GM19025 (cell line): Measurements from ENCODE around the gene TMEM40.
"Not testable (repeated sequence)": the region's sequence is repeated elsewhere in the genome, so short reads cannot be mapped to it uniquely, and the experiment has no call there.

Experiments
- ATAC-seq: cut with Tn5 transposase; IDR thresholded peaks from one replicate; pipeline ENCODE4 v1.9.1; 2021; ENCODE audit warnings: mild to moderate bottlenecking, low read depth, moderate library complexity; ENCODE audit not compliant: unreplicated experiment

The TMEM40 gene

DNA sequence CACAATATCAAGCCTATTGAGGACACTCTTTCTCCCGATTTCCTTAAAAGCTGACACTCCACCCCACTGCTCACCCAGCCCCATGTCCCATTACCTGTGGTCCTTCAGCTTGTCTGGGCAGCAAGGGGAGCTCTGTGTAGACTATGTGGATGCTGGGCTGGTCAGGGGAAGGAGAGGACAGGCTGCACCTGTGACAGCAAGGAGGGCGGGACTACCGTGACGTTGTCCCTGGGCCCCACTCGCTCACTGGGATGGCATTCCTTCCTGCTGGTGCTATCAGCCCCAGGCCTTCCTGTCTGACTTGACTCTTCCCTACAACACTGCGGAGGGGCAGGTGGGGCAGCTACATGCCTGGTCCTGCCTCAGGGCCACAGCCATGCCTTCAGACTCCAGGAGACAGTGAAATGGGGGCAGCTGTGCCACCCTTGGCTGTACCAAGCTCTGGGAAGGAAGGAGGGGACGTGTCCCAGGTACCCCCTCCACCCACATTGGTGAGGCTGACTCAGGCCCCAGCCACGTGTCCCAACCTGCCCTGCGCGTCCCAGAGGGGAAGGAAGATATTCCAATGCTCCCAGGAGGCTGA is at the start of gene TMEM40:
Gene TMEM40 (minus strand): TSS at position 163 of the 583 bp plus-strand sequence. CDS start 9,427 bp downstream, outside the sequence.
- ATAC-seq: no peak

DNA sequence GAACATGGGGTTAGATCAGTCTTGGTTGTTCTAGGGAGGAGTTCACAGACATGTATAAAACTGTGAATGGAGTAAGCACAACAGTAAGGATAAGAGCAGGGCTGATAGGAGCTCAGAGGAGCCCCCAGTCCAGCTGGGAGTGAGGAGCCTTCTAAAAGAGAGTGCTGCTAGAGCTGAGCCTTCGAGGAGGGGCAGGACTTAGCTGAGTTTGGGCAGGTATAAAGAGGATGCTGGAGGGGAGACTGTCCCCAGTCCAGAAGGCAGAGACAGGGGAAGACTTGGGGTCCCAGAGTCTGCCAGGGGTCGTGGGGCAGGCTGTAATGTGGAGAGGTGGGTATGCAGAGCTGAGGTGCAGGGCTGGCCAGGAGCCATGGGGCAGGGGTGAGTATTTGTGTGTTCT is 49.5 kb upstream of the TMEM40 start:
- ATAC-seq: no peak

DNA sequence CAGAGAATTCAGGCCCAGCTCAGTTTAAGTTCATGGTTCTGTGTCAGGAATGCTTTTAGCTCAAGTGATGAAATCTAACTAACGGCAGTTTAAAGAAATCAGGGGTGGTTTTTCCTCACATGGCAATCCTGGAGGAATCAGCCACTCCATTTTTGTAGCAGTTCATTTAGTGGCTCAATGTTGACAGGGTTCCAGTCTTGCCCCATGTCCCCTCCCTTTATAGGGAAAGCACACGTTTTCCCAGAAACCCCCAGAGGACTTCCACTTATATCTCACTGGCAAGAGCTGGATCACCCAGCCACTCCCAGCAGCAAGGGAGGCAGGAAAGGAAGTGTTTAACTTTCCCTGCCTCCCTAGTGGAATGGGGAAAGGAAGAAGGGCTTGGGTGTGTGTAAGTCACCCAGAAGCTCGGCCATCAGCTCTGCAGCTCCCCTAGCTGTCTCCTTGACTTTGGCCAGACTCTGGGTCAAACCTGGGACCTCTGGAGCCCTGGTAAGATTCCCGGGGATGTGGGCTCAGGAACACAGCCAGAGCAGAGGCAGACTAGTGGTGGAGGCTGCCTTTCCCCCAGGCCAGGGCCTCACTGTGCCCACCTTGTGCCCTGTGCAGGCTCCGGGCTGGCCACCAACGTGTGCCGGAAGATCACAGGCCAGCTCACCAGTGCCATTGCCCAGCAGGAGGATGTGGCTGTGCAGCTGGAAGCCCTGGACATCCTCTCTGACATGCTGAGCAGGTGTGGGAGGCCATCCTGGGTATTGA is 48.7 kb upstream of the TMEM40 start:
- no peak for ATAC-seq

DNA sequence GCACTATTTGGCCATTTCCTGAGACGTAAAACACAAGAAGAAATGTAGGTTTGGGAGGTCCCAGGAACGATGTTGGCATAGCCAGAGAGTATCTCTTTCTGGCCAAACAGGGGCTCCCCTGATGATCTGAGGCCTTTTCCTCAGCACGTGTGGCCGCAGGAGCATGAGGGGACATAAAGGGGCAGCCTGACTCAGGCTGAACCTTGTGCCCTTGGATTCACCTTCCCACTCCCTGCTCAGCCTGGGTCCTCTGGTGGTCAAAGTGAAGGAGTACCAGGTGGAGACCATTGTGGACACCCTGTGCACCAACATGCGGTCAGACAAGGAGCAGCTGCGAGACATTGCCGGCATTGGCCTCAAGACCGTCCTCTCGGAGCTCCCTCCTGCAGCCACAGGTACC is 48.0 kb upstream of the TMEM40 start:
- no peak for ATAC-seq

GRCh38 chr3:12803371-12803770 is 44.3 kb upstream of the TMEM40 start:
- ATAC-seq: no peak

DNA sequence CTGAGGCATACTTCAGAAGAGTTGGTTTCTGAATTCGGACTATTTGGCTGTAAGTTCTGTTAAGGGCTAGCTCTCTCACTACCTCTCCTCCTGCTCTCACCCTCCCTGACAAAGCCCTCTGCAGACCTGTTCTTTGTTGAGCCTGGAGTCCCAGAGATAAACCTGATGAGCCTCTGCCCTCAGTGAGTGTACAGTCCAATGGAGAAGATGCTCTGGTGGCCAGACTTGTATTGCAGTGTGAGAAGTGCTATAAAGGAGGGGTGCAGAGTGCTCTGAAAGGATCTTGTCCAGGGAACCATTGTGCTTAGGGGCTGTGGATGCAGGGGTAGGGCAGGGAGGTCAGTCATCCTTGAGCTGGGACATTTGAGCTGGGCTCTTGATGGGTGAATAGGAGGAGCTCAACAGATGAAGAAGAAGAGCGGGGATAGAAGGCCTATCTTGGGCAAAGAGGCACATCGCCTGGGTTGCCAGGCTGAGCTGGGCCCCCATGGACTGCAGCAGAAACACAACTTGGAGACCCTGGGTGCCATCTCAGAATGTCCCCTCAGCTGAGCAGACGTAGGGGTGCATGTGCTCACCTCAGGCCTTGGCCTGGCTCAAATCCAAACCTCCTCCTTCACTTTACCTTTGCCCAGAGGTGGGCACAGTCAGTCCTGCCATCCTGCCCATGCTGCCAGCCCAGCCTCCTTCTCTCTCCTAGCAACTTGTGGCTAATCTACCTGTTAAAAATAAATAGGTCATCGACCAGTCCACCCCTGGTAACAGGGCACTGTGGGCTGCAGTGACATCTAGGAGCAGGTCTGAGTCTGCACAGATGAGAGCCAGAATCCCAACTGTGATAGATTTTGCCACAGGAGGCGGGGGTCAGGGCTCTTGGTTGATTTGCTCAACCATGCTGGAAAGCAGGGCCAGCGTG is 40.7 kb upstream of the TMEM40 start:
- ATAC-seq: no peak

DNA sequence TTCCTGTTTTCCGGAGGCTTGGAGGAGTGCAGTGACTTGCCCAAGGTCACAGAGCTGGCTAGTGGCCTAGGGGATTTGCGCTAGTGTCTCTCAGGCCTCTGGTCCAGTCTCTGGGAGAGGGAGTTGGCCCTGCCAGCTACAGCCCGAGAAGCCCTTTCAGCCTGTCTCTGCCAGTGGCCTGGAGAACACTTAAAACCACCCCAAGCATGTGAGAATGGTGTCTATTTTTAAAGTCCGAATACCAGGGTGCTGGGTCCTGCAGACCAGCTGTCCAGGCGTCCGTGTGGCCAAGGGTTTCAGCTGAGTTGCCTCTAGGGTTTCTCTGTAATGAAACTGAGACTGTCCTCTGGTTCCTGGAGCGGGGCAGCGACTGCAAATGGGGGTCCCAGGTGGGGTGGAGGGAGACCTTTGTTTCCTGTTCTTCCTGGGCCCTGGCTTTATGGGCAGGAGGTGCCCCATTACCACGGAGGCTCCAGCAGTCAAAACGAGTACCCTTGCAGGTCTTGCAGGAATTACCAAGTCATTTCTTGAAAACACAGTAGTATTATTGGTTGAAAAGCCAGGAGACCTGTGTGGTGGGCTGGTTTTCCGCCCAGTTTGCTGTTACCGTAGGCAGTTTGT is 39.6 kb upstream of the TMEM40 start:
- ATAC-seq: no peak

DNA sequence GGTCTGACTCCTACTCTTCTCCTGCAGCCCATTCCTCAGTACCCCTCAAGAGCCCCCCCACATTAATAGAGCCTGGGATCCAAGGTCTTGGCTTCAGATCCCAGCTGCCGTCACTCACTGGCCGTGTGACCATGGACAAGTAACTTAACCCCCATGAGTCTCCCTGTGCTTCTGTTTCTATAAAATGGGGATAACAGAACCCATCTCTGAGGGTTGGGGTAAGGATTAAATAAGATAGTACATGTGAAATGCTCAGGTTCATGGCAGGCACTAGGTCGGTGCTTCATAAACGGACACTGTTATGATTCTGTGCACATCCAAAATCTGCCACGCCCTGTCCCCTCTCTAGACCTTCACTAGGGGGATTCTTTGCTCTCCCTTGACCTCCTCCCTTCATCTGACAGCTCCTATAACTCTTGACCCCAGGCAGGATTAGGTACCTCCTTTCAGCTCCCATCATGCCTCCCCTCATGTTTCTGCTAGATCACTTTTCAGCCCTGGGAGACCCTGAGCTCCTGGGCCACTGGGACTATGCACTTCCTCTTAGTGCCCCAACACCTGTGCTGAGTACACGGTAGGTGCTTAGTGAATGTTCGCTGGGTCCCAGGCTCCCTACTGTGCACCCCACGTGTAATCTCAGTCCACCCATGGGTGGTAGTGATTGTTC is 39.0 kb upstream of the TMEM40 start:
- no peak for ATAC-seq

DNA sequence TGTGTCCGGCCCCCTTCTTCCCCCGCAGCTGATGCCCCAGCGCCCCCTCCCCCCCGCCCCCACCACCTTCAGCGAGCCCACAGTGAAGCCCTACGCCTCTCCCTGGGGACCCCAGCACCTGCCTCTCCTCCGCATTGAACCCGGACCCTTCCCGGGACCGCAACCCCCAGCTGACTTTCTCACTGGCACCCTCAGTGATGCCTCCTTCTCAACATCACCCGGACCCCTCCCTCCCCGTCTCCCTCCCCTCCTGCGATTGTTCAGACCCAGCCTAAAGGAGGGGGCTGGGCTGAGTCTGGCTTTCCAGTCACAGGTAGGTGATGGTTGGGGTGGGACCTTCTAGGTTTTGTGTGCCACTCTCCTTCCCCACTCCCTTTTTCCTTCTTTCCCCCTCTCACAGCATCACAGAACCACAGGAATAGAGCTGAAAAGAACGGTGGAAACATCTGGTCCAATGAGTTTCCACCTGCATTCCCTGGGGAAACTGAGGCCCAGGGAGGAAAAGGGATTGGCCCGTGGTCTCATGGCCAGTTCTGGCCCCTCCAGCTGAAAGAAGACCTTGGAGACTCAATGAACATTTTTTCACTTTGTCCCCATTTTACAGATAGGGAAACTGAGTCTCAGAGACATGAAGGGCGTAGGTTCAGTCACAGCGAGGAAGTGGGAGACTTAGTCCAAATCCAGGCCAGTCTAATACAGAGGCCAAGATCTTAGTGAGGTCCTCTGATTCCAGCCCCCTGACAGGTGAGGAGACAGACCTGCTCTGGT is 38.2 kb upstream of the TMEM40 start:
- no peak for ATAC-seq

DNA sequence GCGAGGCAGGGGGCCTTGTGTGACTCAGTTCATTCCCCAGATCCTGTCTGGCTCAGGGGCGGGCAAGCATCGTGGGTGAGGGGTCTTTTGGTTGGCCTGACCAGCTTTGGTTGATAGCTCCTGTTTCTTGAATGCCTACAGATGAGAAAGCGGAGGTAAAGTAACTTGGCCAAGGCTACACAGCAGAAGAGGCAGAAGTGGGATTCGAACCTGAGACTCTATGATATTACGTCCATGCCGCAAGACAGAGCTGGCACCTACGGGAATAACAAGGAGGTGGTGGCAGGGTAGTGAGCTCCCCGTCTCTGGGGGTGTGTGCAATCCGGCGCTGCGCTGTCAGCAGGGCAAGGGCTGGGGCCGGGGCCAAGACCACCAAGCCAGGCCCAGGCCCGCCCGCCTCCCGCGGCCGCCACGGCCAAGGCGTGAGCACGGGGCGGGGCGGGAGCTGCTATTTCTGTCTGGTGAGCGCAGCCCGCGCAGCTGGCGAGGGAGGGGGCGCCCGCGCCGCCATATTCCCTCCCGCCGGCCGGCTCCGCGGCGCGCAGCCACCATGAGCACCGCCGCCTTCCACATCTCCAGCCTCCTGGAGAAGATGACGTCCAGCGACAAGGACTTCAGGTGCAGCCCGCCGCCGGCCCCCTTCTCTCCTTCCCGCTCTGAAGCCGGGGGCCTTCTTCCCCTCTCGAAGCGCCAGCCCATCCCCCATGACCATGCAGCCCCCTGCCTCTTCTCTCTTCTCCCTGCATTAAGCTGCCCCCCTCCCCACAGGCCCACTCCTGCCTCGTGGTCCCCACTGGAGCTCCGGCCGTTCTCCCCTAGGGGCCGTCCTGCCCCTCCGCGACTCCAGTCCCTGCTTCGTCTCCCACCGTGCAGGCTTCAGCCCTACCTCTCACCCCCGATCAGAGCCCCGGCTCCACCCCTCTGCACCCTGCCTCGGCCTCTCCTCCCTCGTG is 37.4 kb upstream of the TMEM40 start, which contains the start of gene CAND2:
Gene CAND2 (plus strand): TSS at position 510 of the 953 bp plus-strand sequence. CDS start 41 bp downstream, at position 551.
- ATAC-seq: no peak

- no peak for ATAC-seq
Observed at GRCh38 chr3:12793701-12794100, 34.6 kb upstream of the TMEM40 start.

GRCh38 chr3:12791430-12791829 is 32.4 kb upstream of the TMEM40 start:
- no peak for ATAC-seq

- ATAC-seq: not testable (repeated sequence)
Observed at GRCh38 chr3:12787967-12788690, 29.1 kb upstream of the TMEM40 start.

DNA sequence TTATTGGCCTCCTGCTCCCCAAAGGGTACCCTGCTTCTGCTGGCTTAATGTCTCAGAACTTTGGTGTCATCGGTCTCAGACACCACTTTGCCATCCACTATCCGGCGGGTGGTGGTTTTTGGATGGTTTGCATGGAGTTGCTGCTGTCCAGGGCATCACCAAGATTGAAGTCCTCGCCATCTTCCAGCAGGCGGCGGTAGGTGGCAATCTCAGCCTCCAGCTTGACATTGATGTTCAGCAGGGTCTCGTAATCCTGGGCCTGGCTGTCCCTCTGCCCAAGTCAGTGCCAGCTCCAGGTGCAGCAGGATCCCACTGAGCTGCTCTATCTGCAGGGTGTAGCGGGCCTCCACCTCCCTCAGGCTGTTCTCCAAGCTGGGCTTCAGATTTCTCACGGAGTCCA is 28.3 kb upstream of the TMEM40 start:
- ATAC-seq: not testable (repeated sequence)

- no peak for ATAC-seq
Observed at GRCh38 chr3:12785096-12785495, 26.0 kb upstream of the TMEM40 start.

DNA sequence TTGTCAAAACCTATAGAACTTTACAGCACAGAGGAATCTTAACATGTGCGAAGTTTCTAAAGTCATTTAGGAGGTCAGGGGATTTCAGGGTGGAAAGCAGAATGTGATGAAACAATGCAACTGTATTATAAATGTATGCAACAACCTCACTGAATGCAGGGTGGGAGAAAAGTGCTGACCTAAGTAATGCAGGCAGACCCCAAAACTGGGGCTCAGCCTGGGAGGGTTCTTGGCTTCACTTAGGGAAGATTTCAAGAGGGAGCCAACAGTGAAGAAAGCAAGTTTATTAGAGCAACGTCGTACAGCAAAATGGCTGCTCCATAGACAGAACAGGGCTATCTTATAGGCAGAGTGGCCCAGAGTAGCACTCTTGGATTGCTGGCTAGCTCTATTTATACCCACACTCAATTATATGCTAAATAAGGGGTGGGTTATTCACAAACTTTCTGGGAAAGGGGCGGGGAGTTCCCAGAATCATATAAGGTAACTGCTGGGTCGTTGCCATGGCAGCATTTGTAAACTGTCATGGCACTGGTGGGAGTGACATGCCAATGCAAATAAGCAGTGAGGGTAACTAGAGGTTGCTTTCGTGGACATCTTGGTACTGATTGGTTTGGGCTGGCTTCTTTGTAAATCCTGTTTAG is 23.2 kb upstream of the TMEM40 start:
- ATAC-seq: no peak

- ATAC-seq: no peak
Observed at GRCh38 chr3:12780751-12781150, 21.7 kb upstream of the TMEM40 start.
